A549 (cell line): Measurements from ENCODE around the gene TGFBR2. TPM values are rescaled to one million over a fixed set of nuclear protein-coding genes. Genes with fewer than 3 reads are reported as not detected.
A peak's percentile ranks its signal among the peaks of the same experiment; 100 is the strongest.

Experiments used
- ATAC-seq, 2 experiments: fragments of 200-7000 bp in 1 of 2; fragments of >200 bp in 1 of 2; cut with Nextera tagmentation in 1 of 2; cut with Tn5 transposase in 1 of 2; 3 replicates each; pipeline versions ENCODE4 v1.8.0 to v1.9.1; 2018 to 2020; ENCODE audit warnings: mild to moderate bottlenecking in 1 of 2, moderate library complexity in 1 of 2
- CTCF ChIA-PET: fragments of 300-600 bp; sonication (Branson Sonifier 250); formaldehyde crosslinking; extraction: SDS; loops from one replicate; lab custom pipeline; 2021; ENCODE audit warnings: antibody characterized with exemption, inconsistent platforms; lab: Yijun Ruan, JAX
- POLR2A ChIA-PET: fragments of 350-600 bp; formaldehyde crosslinking; extraction: SDS; loops from one replicate; lab custom pipeline; 2021; ENCODE audit warnings: antibody characterized with exemption, inconsistent platforms; lab: Yijun Ruan, JAX
- DNase-seq, 2 experiments: peaks; one replicate each; pipeline versions ENCODE4 v3.0.0 to v3.0.0-alpha.2; 2011 to 2016; ENCODE audit warnings: low read depth in 1 of 2, low spot score in 1 of 2
- FAIRE-seq: peaks from 2 replicates; lab custom pipeline; 2011; peaks lifted over from hg19 to GRCh38; lab: Jason Lieb, UNC
- H3K27ac ChIP-seq, 2 experiments: fragments of >200 bp; sonication (Bioruptor Twin); formaldehyde crosslinking; 3 replicates each; pipeline ENCODE4 v1.5.1; 2016 to 2017
- H3K4me1 ChIP-seq: fragments of >200 bp; sonication (Bioruptor Twin); formaldehyde crosslinking; 3 replicates; pipeline ENCODE4 v1.6.1; 2016
- H3K4me2 ChIP-seq: fragments of >200 bp; sonication (Bioruptor Twin); formaldehyde crosslinking; 3 replicates; pipeline ENCODE4 v1.6.1; 2016
- H3K4me3 ChIP-seq: fragments of >200 bp; sonication (Bioruptor Twin); formaldehyde crosslinking; 3 replicates; pipeline ENCODE4 v1.5.1; 2016
- H3K9me3 ChIP-seq: fragments of >200 bp; sonication (Bioruptor Twin); formaldehyde crosslinking; 3 replicates; pipeline ENCODE4 v1.6.1; 2016
- CBX2 ChIP-seq: fragments of 200-600 bp; sonication (generic); IDR thresholded peaks from 2 replicates; pipeline ENCODE4 v1.6.1; 2016; ENCODE audit warnings: low read depth, mild to moderate bottlenecking, borderline replicate concordance
- CBX8 ChIP-seq: fragments of 200-600 bp; sonication (generic); IDR thresholded peaks from 2 replicates; pipeline ENCODE4 v1.6.1; 2016
- CHD2 ChIP-seq: fragments of 150-350 bp; IDR thresholded peaks from 2 replicates; pipeline ENCODE4 v1.6.1; 2014; ENCODE audit warnings: low read length; ENCODE audit not compliant: partially characterized antibody
- E2F6 ChIP-seq: IDR thresholded peaks from 2 replicates; pipeline ENCODE4 v1.6.1; 2012; ENCODE audit warnings: low read depth, borderline replicate concordance
- EHMT2 ChIP-seq: fragments of 200-600 bp; sonication (generic); IDR thresholded peaks from 2 replicates; pipeline ENCODE4 v1.6.1; 2016; ENCODE audit warnings: antibody characterized with exemption, low read depth, mild to moderate bottlenecking, moderate library complexity
- ESRRA ChIP-seq: fragments of 150-350 bp; IDR thresholded peaks from 2 replicates; pipeline ENCODE4 v1.6.1; 2014; ENCODE audit warnings: mild to moderate bottlenecking, low read length, borderline replicate concordance
- FOXS1 ChIP-seq: fragments of 250-450 bp; sonication (Bioruptor Pico); IDR thresholded peaks from 2 replicates; pipeline ENCODE4 v1.5.0; 2020; ENCODE audit warnings: mild to moderate bottlenecking, moderate library complexity
- GATA3 ChIP-seq: IDR thresholded peaks from 2 replicates; pipeline ENCODE4 v1.6.1; 2012; ENCODE audit warnings: borderline replicate concordance
- HEYL ChIP-seq: fragments of 250-450 bp; sonication (Bioruptor Pico); IDR thresholded peaks from 2 replicates; pipeline ENCODE4 v1.8.0; 2021; ENCODE audit warnings: mild to moderate bottlenecking, moderate library complexity
- HMGXB4 ChIP-seq: fragments of 250-450 bp; sonication (Bioruptor Pico); IDR thresholded peaks from 2 replicates; pipeline ENCODE4 v1.5.0; 2021; ENCODE audit warnings: mild to moderate bottlenecking, moderate library complexity, borderline replicate concordance
- HOXA7 ChIP-seq: fragments of 250-450 bp; sonication (Bioruptor Pico); IDR thresholded peaks from 2 replicates; pipeline ENCODE4 v1.5.0; 2020; ENCODE audit warnings: mild to moderate bottlenecking, moderate library complexity
- HOXB5 ChIP-seq: fragments of 250-450 bp; sonication (Bioruptor Pico); IDR thresholded peaks from 2 replicates; pipeline ENCODE4 v1.5.0; 2020; ENCODE audit warnings: mild to moderate bottlenecking, moderate library complexity
- JUN ChIP-seq, 2 experiments: fragments of >200 bp; sonication (Bioruptor Twin); formaldehyde crosslinking; IDR thresholded peaks; 2 replicates in 1 of 2; 3 replicates in 1 of 2; pipeline ENCODE4 v1.6.1; 2016 to 2017
- JUNB ChIP-seq: fragments of >200 bp; sonication (Bioruptor Twin); formaldehyde crosslinking; IDR thresholded peaks from 2 replicates; pipeline ENCODE4 v1.6.1; 2016
- KDM1A ChIP-seq: fragments of 200-600 bp; sonication (generic); IDR thresholded peaks from 2 replicates; pipeline ENCODE4 v1.6.1; 2016; ENCODE audit warnings: low read depth, mild to moderate bottlenecking
- KDM5A ChIP-seq: fragments of 200-600 bp; sonication (generic); IDR thresholded peaks from 2 replicates; pipeline ENCODE4 v1.6.1; 2016; ENCODE audit warnings: antibody characterized with exemption, mild to moderate bottlenecking
- MAX ChIP-seq: IDR thresholded peaks from 2 replicates; pipeline ENCODE4 v1.6.1; 2012
- MAZ ChIP-seq: fragments of 150-350 bp; IDR thresholded peaks from 2 replicates; pipeline ENCODE4 v1.6.1; 2014; ENCODE audit warnings: antibody characterized with exemption, low read depth, low read length, borderline replicate concordance
- MYC ChIP-seq: IDR thresholded peaks from 2 replicates; pipeline ENCODE4 v1.6.1; 2012; ENCODE audit warnings: mild to moderate bottlenecking, inconsistent platforms, low read length, improper control_type of control experiment, borderline replicate concordance
- PHF8 ChIP-seq: fragments of 200-600 bp; sonication (generic); IDR thresholded peaks from 2 replicates; pipeline ENCODE4 v1.6.1; 2016; ENCODE audit warnings: low read depth, mild to moderate bottlenecking, antibody characterized with exemption, moderate library complexity, borderline replicate concordance
- POLR2AphosphoS2 ChIP-seq: conservative IDR thresholded peaks from 2 replicates; pipeline ENCODE4 v1.6.1; 2012; ENCODE audit warnings: low read length, improper control_type of control experiment, inconsistent platforms
- RAD21 ChIP-seq, 2 experiments: fragments of >200 bp in 1 of 2; sonication (Bioruptor Twin) in 1 of 2; formaldehyde crosslinking in 1 of 2; IDR thresholded peaks in 1 of 2; conservative IDR thresholded peaks in 1 of 2; 2 replicates in 1 of 2; 3 replicates in 1 of 2; pipeline ENCODE4 v1.6.1; 2012 to 2018; ENCODE audit warnings: inconsistent platforms in 1 of 2
- RARB ChIP-seq: fragments of 250-450 bp; sonication (Bioruptor Pico); IDR thresholded peaks from 2 replicates; pipeline ENCODE4 v1.8.0; 2021; ENCODE audit warnings: mild to moderate bottlenecking, moderate library complexity
- RNF2 ChIP-seq: fragments of 200-600 bp; sonication (generic); IDR thresholded peaks from 2 replicates; pipeline ENCODE4 v1.6.1; 2016; ENCODE audit warnings: low read depth, mild to moderate bottlenecking, antibody characterized with exemption, moderate library complexity, borderline replicate concordance
- SMC3 ChIP-seq: fragments of >200 bp; sonication (Bioruptor Twin); formaldehyde crosslinking; IDR thresholded peaks from 3 replicates; pipeline ENCODE4 v1.6.1; 2018; ENCODE audit warnings: inconsistent platforms
- TP53 ChIP-seq: fragments of 250-450 bp; sonication (Bioruptor Pico); IDR thresholded peaks from 2 replicates; pipeline ENCODE4 v1.5.0; 2021; ENCODE audit warnings: mild to moderate bottlenecking, moderate library complexity
- USF2 ChIP-seq: fragments of 450-650 bp; IDR thresholded peaks from 2 replicates; pipeline ENCODE4 v1.6.1; 2014; ENCODE audit warnings: antibody characterized with exemption
- WGBS: methylation state at CpG from one replicate; pipeline ENCODE4 v1.1.6; 2017; ENCODE audit errors: missing lambda C conversion rate; 5-methylcytosine and 5-hydroxymethylcytosine counted together
- polyA plus RNA-seq, 4 experiments: library from polyadenylated mRNA; depleted of rRNA in 3 of 4; stranded (reverse); fragments of >200 nt; fragmentation: RNase III in 1 of 4; extraction: RNeasy Plus Mini Kit Qiagen cat#74134 plus additional on column Dnase treatment in 1 of 4; gene quantifications; 2 replicates in 3 of 4; 3 replicates in 1 of 4; pipeline ENCODE4 v1.2.3, GENCODE V29; 2011 to 2017

Gene TGFBR2
- polyA plus RNA-seq, 2 of the 4 experiments (the other 2 are of a cell fraction) = 48.5 to 97.4 TPM

GRCh38 chr3:30663533-30664241 lies 57.3 kb downstream of the TGFBR2 start:
- no peak overlapping the region for H3K4me2 ChIP-seq
- ChIA-PET POLR2A (no interaction called here), CTCF (interaction anchor here (1.0 kb wide), 1 partner anchor 29 kb away, joined by 3 read pairs; no protein-coding TSS in a partner anchor)

GRCh38 chr3:30664459-30664858 lies 58.1 kb downstream of the TGFBR2 start:
- WGBS = 93% methylated on average over 8 of the region's 8 CpGs
- peaks cover 57% of the 10 kb centered on the region for H3K4me1 ChIP-seq
- CTCF ChIA-PET = no interaction called here

More at GRCh38 chr3:30663533-30664241, 57.3 kb downstream of the TGFBR2 start:
- TF ChIP-seq RARB (CRISPR knock-in tag) (no peak), EHMT2 (no peak), MYC (no peak), TP53 (CRISPR knock-in tag) (no peak), HOXB5 (no peak)
- TF ChIP-seq, all 56 proteins: peak for 0
- Histone ChIP-seq H3K9me3 (no peaks in the 10 kb centered on the region), H3K4me1 (peaks cover 62% of the 10 kb centered on the region), H3K4me3 (no peak overlapping the region), H3K27ac (peak overlapping the region in 1 of 2 experiments; percentile 25; a peak in 1 of 6 replicates)
- ATAC-seq (no peak), FAIRE-seq (no peak), DNase-seq (no peak)
- 90% methylated on average over 4 of the region's 4 CpGs for WGBS

GRCh38 chr3:30664884-30665283 lies 58.5 kb downstream of the TGFBR2 start:
- POLR2A ChIA-PET = no interaction called here
- no peak for DNase-seq
- H3K4me3 ChIP-seq = no peak overlapping the region
- TF ChIP-seq RAD21 (conservative IDR thresholded peaks at IDR 0.05 in 1 of 2, IDR thresholded peaks at IDR 0.05 in 1 of 2) (no peak), MAZ (no peak), CBX8 (no peak), E2F6 (no peak), HOXA7 (CRISPR knock-in tag) (no peak), SMC3 (no peak), PHF8 (no peak), MYC (no peak), KDM1A (no peak), JUN (IDR thresholded peaks at IDR 0.05) (no peak), KDM5A (no peak), FOXS1 (CRISPR knock-in tag) (no peak), HEYL (no peak)
- peak; percentile 49 for FAIRE-seq
- no peak for ATAC-seq
- H3K4me1 ChIP-seq = peaks cover 52% of the 10 kb centered on the region
- WGBS = 93% methylated on average over 6 of the region's 6 CpGs
- CTCF ChIA-PET = no interaction called here
- no peaks in the 10 kb centered on the region for H3K9me3 ChIP-seq
- no peak overlapping the region for H3K4me2 ChIP-seq
- H3K27ac ChIP-seq = 0 out of 6 replicates have a peak overlapping the region, but pooled peaks of 1 of the 2 experiments have one; percentile 15

More at GRCh38 chr3:30664459-30664858, 58.1 kb downstream of the TGFBR2 start:
- FAIRE-seq = no peak
- TF ChIP-seq CHD2 = no peak
- TF ChIP-seq MAZ = no peak
- TF ChIP-seq HOXA7 (CRISPR knock-in tag) = no peak
- no peak for TF ChIP-seq POLR2AphosphoS2
- no peak for TF ChIP-seq ESRRA
- TF ChIP-seq HMGXB4 (CRISPR knock-in tag) = no peak
- TF ChIP-seq KDM1A = no peak
- TF ChIP-seq CBX2 = no peak
- TF ChIP-seq RNF2 = no peak
- TF ChIP-seq GATA3 = no peak
- TF ChIP-seq MAX = no peak
- no peak for TF ChIP-seq KDM5A
- no peak for TF ChIP-seq USF2
- TF ChIP-seq JUNB = no peak
- TF ChIP-seq, all 56 proteins: peak for 0
- ATAC-seq (no peak), DNase-seq (no peak)
- no peak overlapping the region for H3K4me2 ChIP-seq
- POLR2A ChIA-PET = no interaction called here
- 0 out of 6 replicates have a peak overlapping the region, but pooled peaks of 1 of the 2 experiments have one; percentile 15 for H3K27ac ChIP-seq
- H3K4me3 ChIP-seq = no peak overlapping the region
- H3K9me3 ChIP-seq = no peaks in the 10 kb centered on the region
